ENCODE data around the gene OR52H1.

OR52H1 gene

GRCh38 chr11:5531053-5531831 is 17.1 kb downstream of the OR52H1 start:
- DNase-seq: no peak

GRCh38 chr11:5528495-5528894 is 19.8 kb downstream of the OR52H1 start:
- no peak for DNase-seq

- no peak for DNase-seq
Measured at GRCh38 chr11:5527716-5528115, 20.6 kb downstream of the OR52H1 start.

- DNase-seq: no peak
Measured at GRCh38 chr11:5524756-5525155, 23.6 kb downstream of the OR52H1 start.

- DNase-seq: no peak
Measured at GRCh38 chr11:5522308-5522707, 26.0 kb downstream of the OR52H1 start.

- DNase-seq: no peak
Measured at GRCh38 chr11:5521540-5521939, 26.8 kb downstream of the OR52H1 start.

GRCh38 chr11:5516599-5516998 is 31.7 kb downstream of the OR52H1 start, which contains the start of gene UBQLNL:
Gene UBQLNL, minus strand, starts transcription at chr11:5516699. Its CDS starts 258 bp downstream, at chr11:5516441.
- no peak for DNase-seq

GRCh38 chr11:5514841-5515240 is 33.5 kb downstream of the OR52H1 start:
- DNase-seq: no peak

GRCh38 chr11:5509803-5510202 is 38.5 kb downstream of the OR52H1 start, which contains the start of gene UBQLN3:
Gene UBQLN3, minus strand, starts transcription at chr11:5509957. Its CDS starts 399 bp downstream, at chr11:5509558.
- no peak for DNase-seq

GRCh38 chr11:5508605-5509004 is 39.7 kb downstream of the OR52H1 start:
- DNase-seq: no peak

- no peak for DNase-seq
Measured at GRCh38 chr11:5507933-5508305, 40.4 kb downstream of the OR52H1 start.

GRCh38 chr11:5507177-5507932 is 41.0 kb downstream of the OR52H1 start:
- DNase-seq: no peak

GRCh38 chr11:5505363-5506048 is 42.8 kb downstream of the OR52H1 start:
- DNase-seq: no peak

- no peak for DNase-seq
Measured at GRCh38 chr11:5504403-5504921, 43.9 kb downstream of the OR52H1 start.

- DNase-seq: no peak
Measured at GRCh38 chr11:5500393-5500801, 47.9 kb downstream of the OR52H1 start.

- DNase-seq: no peak
Measured at GRCh38 chr11:5499671-5500070, 48.7 kb downstream of the OR52H1 start.

Measured in NCI-H2171 (cell line).